ENCODE measurements around the gene ARID2. TPM values are rescaled to one million over a fixed set of nuclear protein-coding genes. Genes with fewer than 3 reads are reported as not detected.

Gene ARID2
- total and polyA plus RNA-seq, 10 donors, result 5.7 to 59.6 (median 42.6) TPM

GRCh38 chr12:45785315-45785714 lies 55.8 kb downstream of the ARID2 start:
- H3K4me1 ChIP-seq, result peaks cover 0 to 17% (median 10%) of the 10 kb centered on the region in 6 donors
- no peaks in the 10 kb centered on the region for H3K36me3 ChIP-seq
- DNase-seq, result no peak
- no peak overlapping the region for H3K27ac ChIP-seq
- no peak overlapping the region for H3K4me3 ChIP-seq
- TF ChIP-seq POLR2A (IDR thresholded peaks at IDR 0.05), result no peak
- TF ChIP-seq, protein P1, sequence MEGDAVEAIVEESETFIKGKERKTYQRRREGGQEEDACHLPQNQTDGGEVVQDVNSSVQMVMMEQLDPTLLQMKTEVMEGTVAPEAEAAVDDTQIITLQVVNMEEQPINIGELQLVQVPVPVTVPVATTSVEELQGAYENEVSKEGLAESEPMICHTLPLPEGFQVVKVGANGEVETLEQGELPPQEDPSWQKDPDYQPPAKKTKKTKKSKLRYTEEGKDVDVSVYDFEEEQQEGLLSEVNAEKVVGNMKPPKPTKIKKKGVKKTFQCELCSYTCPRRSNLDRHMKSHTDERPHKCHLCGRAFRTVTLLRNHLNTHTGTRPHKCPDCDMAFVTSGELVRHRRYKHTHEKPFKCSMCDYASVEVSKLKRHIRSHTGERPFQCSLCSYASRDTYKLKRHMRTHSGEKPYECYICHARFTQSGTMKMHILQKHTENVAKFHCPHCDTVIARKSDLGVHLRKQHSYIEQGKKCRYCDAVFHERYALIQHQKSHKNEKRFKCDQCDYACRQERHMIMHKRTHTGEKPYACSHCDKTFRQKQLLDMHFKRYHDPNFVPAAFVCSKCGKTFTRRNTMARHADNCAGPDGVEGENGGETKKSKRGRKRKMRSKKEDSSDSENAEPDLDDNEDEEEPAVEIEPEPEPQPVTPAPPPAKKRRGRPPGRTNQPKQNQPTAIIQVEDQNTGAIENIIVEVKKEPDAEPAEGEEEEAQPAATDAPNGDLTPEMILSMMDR (IDR thresholded peaks at IDR 0.05 in 8 of 11, conservative IDR thresholded peaks at IDR 0.05 in 3 of 11), result no peak
- no peak for TF ChIP-seq POLR2AphosphoS5 (IDR thresholded peaks at IDR 0.05)
- no peaks in the 10 kb centered on the region for H3K9me3 ChIP-seq
- 94 to 98% (median 97%) methylated on average over 4 of the region's 4 CpGs for WGBS, 5 donors
- intact Hi-C loops (cut with DNase I; ENCODE audit: low total_unique reads), result no loop called here
- no peaks in the 10 kb centered on the region for H3K27me3 ChIP-seq (replicated peaks in 1 of 7)

DNA sequence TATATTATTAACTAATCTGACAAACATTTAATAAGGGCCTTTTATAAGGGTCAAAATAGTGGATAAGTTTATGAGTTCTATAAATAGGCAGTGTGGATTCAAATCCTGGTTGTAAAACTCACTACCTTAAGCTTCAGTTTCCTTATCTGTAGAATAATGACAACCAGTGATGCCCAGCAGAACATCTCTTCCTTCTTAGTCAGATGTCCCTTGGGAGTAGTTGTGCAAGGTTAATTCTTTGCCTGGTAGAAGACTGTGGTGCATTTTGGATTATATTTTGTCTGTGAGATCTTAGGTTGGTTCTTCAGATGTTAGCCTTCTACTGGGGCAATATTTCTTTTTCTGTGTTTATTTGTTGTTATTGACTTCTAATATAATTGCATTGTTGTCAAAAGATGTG lies 59.5 kb downstream of the ARID2 start:
- TF ChIP-seq POLR2A (IDR thresholded peaks at IDR 0.05), result no peak
- TF ChIP-seq POLR2AphosphoS5 (IDR thresholded peaks at IDR 0.05), result no peak
- TF ChIP-seq, protein P1 (IDR thresholded peaks at IDR 0.05 in 8 of 11, conservative IDR thresholded peaks at IDR 0.05 in 3 of 11), result no peak
- no peak overlapping the region for H3K4me3 ChIP-seq
- peaks cover 0 to 30% (median 10%) of the 10 kb centered on the region in 6 donors for H3K4me1 ChIP-seq
- H3K9me3 ChIP-seq, result no peaks in the 10 kb centered on the region
- no peak for DNase-seq
- no peak overlapping the region for H3K27ac ChIP-seq
- H3K27me3 ChIP-seq (replicated peaks in 1 of 7), result no peaks in the 10 kb centered on the region
- intact Hi-C loops (cut with DNase I; ENCODE audit: low total_unique reads), result no loop called here
- H3K36me3 ChIP-seq, result peaks cover 0 to 3% (median 0%) of the 10 kb centered on the region in 6 donors

- TF ChIP-seq POLR2A (IDR thresholded peaks at IDR 0.05), result no peak
- TF ChIP-seq, protein P1 (IDR thresholded peaks at IDR 0.05 in 8 of 11, conservative IDR thresholded peaks at IDR 0.05 in 3 of 11), result no peak
- TF ChIP-seq POLR2AphosphoS5 (IDR thresholded peaks at IDR 0.05), result no peak
- Histone ChIP-seq H3K4me3 (no peak overlapping the region), H3K4me1 (peaks cover 0 to 15% (median 1%) of the 10 kb centered on the region in 6 donors), H3K36me3 (peaks cover 0 to 10% (median 0%) of the 10 kb centered on the region in 6 donors), H3K27me3 (replicated peaks in 1 of 7) (no peaks in the 10 kb centered on the region), H3K27ac (no peak overlapping the region), H3K9me3 (no peaks in the 10 kb centered on the region)
- DNase-seq, result no peak
- intact Hi-C loops (cut with DNase I; ENCODE audit: low total_unique reads), result no loop called here
- WGBS, 5 donors, result 96 to 98% (median 97%) methylated on average over 5 of the region's 5 CpGs
Observed at GRCh38 chr12:45794422-45794821, 64.9 kb downstream of the ARID2 start.

DNA sequence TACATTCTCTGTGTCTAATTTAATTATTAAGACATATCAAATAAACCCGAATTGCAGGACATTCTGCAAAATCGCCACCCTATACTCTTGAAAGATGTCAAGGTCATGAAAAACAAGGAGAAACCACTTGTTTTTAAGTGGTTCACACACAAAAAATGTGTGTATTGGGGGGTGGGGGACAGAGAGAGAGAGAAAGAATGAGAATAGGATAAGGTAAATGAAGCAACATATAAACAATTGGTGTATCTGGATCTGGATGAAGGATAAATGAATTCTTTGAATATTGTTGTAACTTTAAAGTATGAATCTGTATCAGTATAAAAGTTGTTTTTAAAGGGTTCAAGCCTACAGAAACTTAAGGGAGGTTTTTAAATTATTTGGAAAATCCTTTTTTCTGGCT lies 72.1 kb downstream of the ARID2 start:
- 87 to 98% (median 93%) methylated on average over 2 of the region's 2 CpGs for WGBS, 5 donors
- Histone ChIP-seq H3K4me3 (no peak overlapping the region), H3K9me3 (no peaks in the 10 kb centered on the region), H3K27ac (no peak overlapping the region), H3K27me3 (replicated peaks in 1 of 7) (no peaks in the 10 kb centered on the region), H3K4me1 (peaks cover 0 to 5% (median 0%) of the 10 kb centered on the region in 6 donors), H3K36me3 (peaks cover 0 to 6% (median 0%) of the 10 kb centered on the region in 6 donors)
- intact Hi-C loops (cut with DNase I; ENCODE audit: low total_unique reads), result no loop called here
- TF ChIP-seq POLR2A (IDR thresholded peaks at IDR 0.05), result no peak
- TF ChIP-seq, protein P1 (IDR thresholded peaks at IDR 0.05 in 8 of 11, conservative IDR thresholded peaks at IDR 0.05 in 3 of 11), result no peak
- TF ChIP-seq POLR2AphosphoS5 (IDR thresholded peaks at IDR 0.05), result no peak
- DNase-seq, result no peak
